CD14-positive monocyte (primary cell): ENCODE data around the gene OSBPL6. TPM values are rescaled to one million over a fixed set of nuclear protein-coding genes. Genes with fewer than 3 reads are reported as not detected.

Experiments used
- DNase-seq, 3 donors: peaks; one replicate each; pipeline ENCODE4 v3.0.0-alpha.2; 2011 to 2022
- H2AFZ ChIP-seq: 2 replicates; pipeline ENCODE4 v1.6.0; 2012; ENCODE audit warnings: mild to moderate bottlenecking, low read depth, low read length, inconsistent platforms; ENCODE audit not compliant: insufficient read depth, poor library complexity, severe bottlenecking
- H3K27ac ChIP-seq, 2 donors: 1 replicate in 1 of 2; 2 replicates in 1 of 2; pipeline ENCODE4 v1.5.1; 2012 to 2013; ENCODE audit warnings: low read length in 2 of 2, control low read depth in 1 of 2, inconsistent platforms in 1 of 2, low read depth in 1 of 2, mild to moderate bottlenecking in 1 of 2
- H3K27me3 ChIP-seq, 2 donors: one replicate each; pipeline versions ENCODE4 v1.6.0 to v1.6.1; 2011 to 2013; ENCODE audit warnings: low read length in 2 of 2; ENCODE audit not compliant: control insufficient read depth in 2 of 2, insufficient read depth in 2 of 2
- H3K36me3 ChIP-seq, 2 donors: replicated peaks in 1 of 2; 1 replicate in 1 of 2; 2 replicates in 1 of 2; pipeline versions ENCODE4 v1.5.1 to v1.6.1; 2012 to 2013; ENCODE audit warnings: low read length in 2 of 2, control low read depth in 1 of 2, inconsistent platforms in 1 of 2, mild to moderate bottlenecking in 1 of 2; ENCODE audit not compliant: insufficient read depth in 2 of 2, control insufficient read depth in 1 of 2
- H3K4me1 ChIP-seq, 2 donors: 1 replicate in 1 of 2; 2 replicates in 1 of 2; pipeline versions ENCODE4 v1.5.1 to v1.6.1; 2012 to 2013; ENCODE audit warnings: low read length in 2 of 2, control low read depth in 1 of 2, inconsistent platforms in 1 of 2, mild to moderate bottlenecking in 1 of 2, moderate library complexity in 1 of 2; ENCODE audit not compliant: insufficient read depth in 2 of 2, control insufficient read depth in 1 of 2
- H3K4me2 ChIP-seq: replicated peaks from 2 replicates; pipeline ENCODE3; 2012; ENCODE audit warnings: low read length, moderate library complexity, mild to moderate bottlenecking; ENCODE audit not compliant: poor library complexity, severe bottlenecking; ENCODE audit errors: extremely low read depth
- H3K4me3 ChIP-seq, 3 experiments: fragments of 200-600 bp in 1 of 3; sonication (generic) in 1 of 3; replicated peaks in 1 of 3; 1 replicate in 2 of 3; 2 replicates in 1 of 3; pipeline ENCODE4 v1.5.1; 2011 to 2013; ENCODE audit warnings: low read length in 3 of 3, mild to moderate bottlenecking in 3 of 3, control low read depth in 2 of 3, low read depth in 2 of 3, inconsistent platforms in 1 of 3, moderate library complexity in 1 of 3
- H3K79me2 ChIP-seq: 2 replicates; pipeline ENCODE4 v1.6.0; 2012; ENCODE audit warnings: mild to moderate bottlenecking, control low read depth, inconsistent platforms, low read length, moderate library complexity; ENCODE audit not compliant: insufficient read depth
- H3K9ac ChIP-seq: 2 replicates; pipeline ENCODE4 v1.6.0; 2017; ENCODE audit warnings: low read length, mild to moderate bottlenecking; ENCODE audit not compliant: insufficient read depth, poor library complexity, severe bottlenecking
- H3K9me3 ChIP-seq, 2 donors: replicated peaks in 1 of 2; 1 replicate in 1 of 2; 2 replicates in 1 of 2; pipeline versions ENCODE4 v1.5.1 to v1.6.1; 2012 to 2013; ENCODE audit warnings: low read length in 2 of 2, control low read depth in 1 of 2; ENCODE audit not compliant: control insufficient read depth in 1 of 2, insufficient read depth in 1 of 2
- H4K20me1 ChIP-seq: 2 replicates; pipeline ENCODE4 v1.6.0; 2012; ENCODE audit warnings: mild to moderate bottlenecking, low read length, control low read depth, moderate library complexity; ENCODE audit not compliant: insufficient read depth
- H3K27ac Mint-ChIP-seq, 7 donors: one replicate each; pipeline ENCODE4 v1.8.0; 2020; ENCODE audit warnings: mild to moderate bottlenecking in 7 of 7, mixed read lengths in 7 of 7, moderate library complexity in 6 of 7, inconsistent platforms in 2 of 7
- H3K27me3 Mint-ChIP-seq, 3 donors: one replicate each; pipeline ENCODE4 v1.8.0; 2021 to 2022; ENCODE audit warnings: low read depth in 3 of 3, mild to moderate bottlenecking in 3 of 3, mixed read lengths in 3 of 3, moderate library complexity in 3 of 3, inconsistent platforms in 1 of 3
- H3K36me3 Mint-ChIP-seq, 2 donors: one replicate each; pipeline ENCODE4 v1.8.0; 2020; ENCODE audit warnings: mixed read lengths in 2 of 2, inconsistent platforms in 1 of 2, mild to moderate bottlenecking in 1 of 2
- H3K4me1 Mint-ChIP-seq: one replicate; pipeline ENCODE4 v1.8.0; 2020; ENCODE audit warnings: mild to moderate bottlenecking, mixed read lengths
- H3K4me3 Mint-ChIP-seq, 2 donors: one replicate each; pipeline ENCODE4 v1.8.0; 2020; ENCODE audit warnings: mild to moderate bottlenecking in 2 of 2, mixed read lengths in 2 of 2, moderate library complexity in 1 of 2
- H3K9me3 Mint-ChIP-seq, 7 donors: one replicate each; pipeline ENCODE4 v1.8.0; 2020 to 2022; ENCODE audit warnings: mixed read lengths in 7 of 7, mild to moderate bottlenecking in 6 of 7, moderate library complexity in 6 of 7, inconsistent platforms in 2 of 7
- WGBS: methylation state at CpG from one replicate; pipeline ENCODE4 v1.1.5; 2013; ENCODE audit warnings: missing lambda C conversion rate; ENCODE audit not compliant: insufficient coverage; 5-methylcytosine and 5-hydroxymethylcytosine counted together
- intact Hi-C, 2 donors: fragments of 100-400 bp; cut with micrococcal nuclease; formaldehyde crosslinking; loops; one replicate each; pipeline versions ENCODE4 v1.15.0 to v1.15.1; 2023
- polyA plus RNA-seq, 3 donors: library from polyadenylated mRNA; depleted of rRNA in 1 of 3; unstranded in 2 of 3; stranded (reverse) in 1 of 3; fragments of 300-500 nt in 2 of 3; fragments of >200 nt in 1 of 3; fragmentation: Illumina TruSeq in 2 of 3; gene quantifications; 1 replicate in 2 of 3; 2 replicates in 1 of 3; pipeline ENCODE4 v1.2.3, GENCODE V29; 2012 to 2021
- TF ChIP-seq, protein P1 (sequence below): fragments of 200-600 bp; IDR thresholded peaks from one replicate; pipeline ENCODE4 v1.8.0; 2022; ENCODE audit warnings: antibody characterized with exemption, mild to moderate bottlenecking

OSBPL6 gene
- polyA plus RNA-seq, 3 donors: not detected

DNA sequence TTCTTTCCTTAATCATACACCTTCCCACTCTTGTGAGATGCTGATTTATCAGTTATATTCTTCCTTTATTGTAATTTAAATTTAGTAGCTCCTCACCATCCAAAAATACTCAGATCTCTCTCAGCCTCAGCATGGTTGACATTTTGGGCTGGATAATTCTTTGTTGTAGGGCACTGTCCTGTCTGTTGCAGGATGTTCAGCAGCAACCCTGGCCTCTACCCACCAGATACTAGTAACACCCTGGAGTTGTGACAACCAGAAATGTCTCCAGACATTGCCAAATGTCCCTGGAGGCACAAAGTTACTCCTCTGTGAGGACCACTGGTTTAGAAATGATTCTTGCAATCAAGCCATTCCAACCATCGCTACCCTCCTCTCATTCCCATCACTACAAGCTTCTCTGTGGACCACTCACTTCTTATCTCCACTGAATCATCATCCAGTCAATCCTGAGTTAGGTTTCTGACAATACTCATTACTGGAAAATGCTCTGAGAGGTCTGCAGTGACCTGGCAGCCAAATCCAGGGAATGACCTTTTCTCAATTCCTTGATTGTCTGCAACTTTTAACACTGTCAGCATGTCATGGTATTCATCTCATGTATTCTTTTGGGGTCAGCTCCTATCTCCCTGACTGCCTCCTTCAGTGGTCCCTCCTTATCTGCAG, 43.3 kb downstream of the OSBPL6 start:
- TF ChIP-seq, protein P1, sequence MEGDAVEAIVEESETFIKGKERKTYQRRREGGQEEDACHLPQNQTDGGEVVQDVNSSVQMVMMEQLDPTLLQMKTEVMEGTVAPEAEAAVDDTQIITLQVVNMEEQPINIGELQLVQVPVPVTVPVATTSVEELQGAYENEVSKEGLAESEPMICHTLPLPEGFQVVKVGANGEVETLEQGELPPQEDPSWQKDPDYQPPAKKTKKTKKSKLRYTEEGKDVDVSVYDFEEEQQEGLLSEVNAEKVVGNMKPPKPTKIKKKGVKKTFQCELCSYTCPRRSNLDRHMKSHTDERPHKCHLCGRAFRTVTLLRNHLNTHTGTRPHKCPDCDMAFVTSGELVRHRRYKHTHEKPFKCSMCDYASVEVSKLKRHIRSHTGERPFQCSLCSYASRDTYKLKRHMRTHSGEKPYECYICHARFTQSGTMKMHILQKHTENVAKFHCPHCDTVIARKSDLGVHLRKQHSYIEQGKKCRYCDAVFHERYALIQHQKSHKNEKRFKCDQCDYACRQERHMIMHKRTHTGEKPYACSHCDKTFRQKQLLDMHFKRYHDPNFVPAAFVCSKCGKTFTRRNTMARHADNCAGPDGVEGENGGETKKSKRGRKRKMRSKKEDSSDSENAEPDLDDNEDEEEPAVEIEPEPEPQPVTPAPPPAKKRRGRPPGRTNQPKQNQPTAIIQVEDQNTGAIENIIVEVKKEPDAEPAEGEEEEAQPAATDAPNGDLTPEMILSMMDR: no peak
- Histone ChIP-seq H2AFZ (no peak overlapping the region), H3K4me3 (no peak overlapping the region), H3K4me1 (no peaks in the 10 kb centered on the region), H3K9me3 (no peaks in the 10 kb centered on the region), H3K9ac (no peak overlapping the region), H3K27ac (no peak overlapping the region), H3K27me3 (no peaks in the 10 kb centered on the region), H3K79me2 (no peaks in the 10 kb centered on the region), H4K20me1 (no peaks in the 10 kb centered on the region), H3K4me2 (no peak overlapping the region), H3K36me3 (no peaks in the 10 kb centered on the region)
- peaks cover 0 to 2% (median 0%) of the 10 kb centered on the region in 3 donors for H3K27me3 Mint-ChIP-seq
- no peak overlapping the region for H3K4me3 Mint-ChIP-seq
- no peak for DNase-seq
- H3K9me3 Mint-ChIP-seq: no peaks in the 10 kb centered on the region
- H3K4me1 Mint-ChIP-seq: no peaks in the 10 kb centered on the region
- H3K36me3 Mint-ChIP-seq: no peaks in the 10 kb centered on the region
- intact Hi-C loops: no loop called here
- no peak overlapping the region for H3K27ac Mint-ChIP-seq
- WGBS: 92% methylated on average over 1 of the region's 1 CpG

DNA sequence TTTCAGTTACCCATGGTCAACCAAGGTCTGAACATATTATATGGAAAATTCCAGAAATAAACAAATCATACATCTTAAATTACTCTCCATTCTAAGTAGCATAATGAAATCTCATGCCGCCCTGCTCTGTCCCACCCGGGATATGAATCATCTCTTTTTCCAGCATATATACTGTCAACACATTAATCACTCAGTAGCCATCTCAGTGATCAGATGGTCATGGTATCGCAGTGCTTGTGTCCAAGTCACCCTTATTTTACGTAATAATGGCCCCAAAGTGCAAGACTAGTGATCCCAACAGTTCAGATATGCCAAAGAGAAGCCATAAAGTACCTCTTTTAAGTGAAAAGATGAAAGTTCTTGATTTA, 43.8 kb downstream of the OSBPL6 start:
- no peaks in the 10 kb centered on the region for H3K27me3 ChIP-seq
- H3K36me3 Mint-ChIP-seq: no peaks in the 10 kb centered on the region
- intact Hi-C loops: no loop called here
- H3K27me3 Mint-ChIP-seq: peaks cover 0 to 2% (median 0%) of the 10 kb centered on the region in 3 donors
- TF ChIP-seq, protein P1: no peak
- no peak overlapping the region for H3K27ac ChIP-seq
- H3K4me1 Mint-ChIP-seq: no peaks in the 10 kb centered on the region
- H2AFZ ChIP-seq: no peak overlapping the region
- H3K27ac Mint-ChIP-seq: no peak overlapping the region
- no peaks in the 10 kb centered on the region for H3K79me2 ChIP-seq
- no peak overlapping the region for H3K4me3 ChIP-seq
- H3K9ac ChIP-seq: no peak overlapping the region
- no peaks in the 10 kb centered on the region for H3K36me3 ChIP-seq
- H3K4me1 ChIP-seq: no peaks in the 10 kb centered on the region
- 92% methylated on average over 3 of the region's 4 CpGs for WGBS
- no peak for DNase-seq
- H4K20me1 ChIP-seq: no peaks in the 10 kb centered on the region
- no peak overlapping the region for H3K4me2 ChIP-seq
- H3K4me3 Mint-ChIP-seq: no peak overlapping the region
- H3K9me3 Mint-ChIP-seq: no peaks in the 10 kb centered on the region
- no peaks in the 10 kb centered on the region for H3K9me3 ChIP-seq
